Bronchial epithelial cell (primary cell): ENCODE data around the gene ELN. TPM values are rescaled to one million over a fixed set of nuclear protein-coding genes. Genes with fewer than 3 reads are reported as not detected.

Experiments
- DNase-seq: peaks from one replicate; pipeline ENCODE4 v3.0.0-alpha.2; 2010; ENCODE audit warnings: low read depth
- FAIRE-seq: peaks from 2 replicates; lab custom pipeline; 2011; peaks lifted over from hg19 to GRCh38; lab: Jason Lieb, UNC
- H3K27me3 ChIP-seq: 2 replicates; pipeline ENCODE4 v1.5.1; 2011; ENCODE audit warnings: low read length; ENCODE audit not compliant: control insufficient read depth, insufficient read depth
- H3K36me3 ChIP-seq: 2 replicates; pipeline ENCODE4 v1.5.1; 2011; ENCODE audit warnings: low read length; ENCODE audit not compliant: control insufficient read depth, insufficient read depth
- H3K4me3 ChIP-seq: 2 replicates; pipeline ENCODE4 v1.5.1; 2011; ENCODE audit warnings: mild to moderate bottlenecking, low read depth, low read length, control low read depth
- total RNA-seq: library from RNA; depleted of rRNA; stranded (reverse); fragments of >200 nt; gene quantifications from 2 replicates; pipeline ENCODE4 v1.2.1, GENCODE V29; 2014
- TF ChIP-seq, protein P1 (sequence below): IDR thresholded peaks from 2 replicates; pipeline ENCODE4 v1.5.1; 2011; ENCODE audit warnings: mild to moderate bottlenecking, moderate library complexity, low read length, control low read depth, inconsistent platforms; ENCODE audit not compliant: insufficient read depth, severe bottlenecking

Gene ELN
- total RNA-seq, 1 donor from 2014 or later: under 0.01 TPM

DNA sequence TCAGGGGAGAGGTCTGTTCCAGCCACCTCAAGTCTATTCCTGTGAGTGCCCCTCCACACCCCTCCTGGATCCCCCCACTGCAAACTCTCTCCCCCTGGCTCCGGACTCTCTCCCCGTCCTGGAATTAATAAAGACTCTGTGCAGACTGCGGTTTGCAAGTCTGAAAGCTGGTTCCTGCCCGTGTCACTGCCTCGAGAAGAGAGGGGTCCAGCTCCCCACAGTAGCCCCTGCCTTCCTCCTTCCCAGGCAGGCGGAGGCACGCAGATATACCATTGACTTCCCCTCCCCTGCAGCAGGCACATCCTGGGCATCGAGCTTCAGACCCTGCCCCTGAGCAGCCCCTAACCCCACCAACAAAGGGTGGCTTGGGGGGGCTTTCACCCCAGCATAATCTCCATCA lies 2.2 kb upstream of the ELN start:
- H3K27me3 ChIP-seq: peaks cover 39% of the 10 kb centered on the region

DNA sequence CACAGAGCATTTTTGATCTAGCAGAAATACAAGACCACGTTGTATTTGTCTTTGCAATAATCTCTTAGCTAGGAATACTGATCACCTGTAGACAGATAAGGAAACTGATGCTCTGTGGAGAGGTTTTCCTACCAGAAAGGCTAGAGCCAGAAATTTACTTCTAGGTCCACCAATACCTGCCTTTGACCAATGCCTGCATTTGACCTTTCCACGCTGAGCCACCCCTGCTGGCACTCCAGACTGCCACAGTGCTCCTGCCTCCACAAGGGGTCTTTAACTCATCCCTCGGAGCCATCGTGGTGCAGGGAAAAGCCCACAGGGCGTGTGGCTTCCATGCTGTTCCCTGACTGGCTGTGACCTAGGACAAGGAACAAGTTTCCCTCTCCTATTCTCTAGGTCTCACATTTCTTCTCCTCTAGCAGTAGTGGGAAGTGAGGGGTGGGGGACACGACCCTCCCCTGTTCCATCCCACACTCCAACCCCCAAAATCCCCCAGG lies 1.5 kb upstream of the ELN start:
- Histone ChIP-seq H3K27me3 (peaks cover 42% of the 10 kb centered on the region), H3K36me3 (no peaks in the 10 kb centered on the region), H3K4me3 (no peak overlapping the region)
- TF ChIP-seq, protein P1, sequence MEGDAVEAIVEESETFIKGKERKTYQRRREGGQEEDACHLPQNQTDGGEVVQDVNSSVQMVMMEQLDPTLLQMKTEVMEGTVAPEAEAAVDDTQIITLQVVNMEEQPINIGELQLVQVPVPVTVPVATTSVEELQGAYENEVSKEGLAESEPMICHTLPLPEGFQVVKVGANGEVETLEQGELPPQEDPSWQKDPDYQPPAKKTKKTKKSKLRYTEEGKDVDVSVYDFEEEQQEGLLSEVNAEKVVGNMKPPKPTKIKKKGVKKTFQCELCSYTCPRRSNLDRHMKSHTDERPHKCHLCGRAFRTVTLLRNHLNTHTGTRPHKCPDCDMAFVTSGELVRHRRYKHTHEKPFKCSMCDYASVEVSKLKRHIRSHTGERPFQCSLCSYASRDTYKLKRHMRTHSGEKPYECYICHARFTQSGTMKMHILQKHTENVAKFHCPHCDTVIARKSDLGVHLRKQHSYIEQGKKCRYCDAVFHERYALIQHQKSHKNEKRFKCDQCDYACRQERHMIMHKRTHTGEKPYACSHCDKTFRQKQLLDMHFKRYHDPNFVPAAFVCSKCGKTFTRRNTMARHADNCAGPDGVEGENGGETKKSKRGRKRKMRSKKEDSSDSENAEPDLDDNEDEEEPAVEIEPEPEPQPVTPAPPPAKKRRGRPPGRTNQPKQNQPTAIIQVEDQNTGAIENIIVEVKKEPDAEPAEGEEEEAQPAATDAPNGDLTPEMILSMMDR: no peak
- FAIRE-seq (no peak), DNase-seq (no peak)

More for the DNA sequence above, 2.2 kb upstream of the ELN start:
- no peak for FAIRE-seq
- TF ChIP-seq, protein P1: no peak
- H3K36me3 ChIP-seq: no peaks in the 10 kb centered on the region
- H3K4me3 ChIP-seq: no peak overlapping the region
- no peak for DNase-seq

- peak; percentile 23 for DNase-seq
- TF ChIP-seq, protein P1: peak; percentile 86
- Histone ChIP-seq H3K4me3 (no peak overlapping the region), H3K27me3 (peaks cover 39% of the 10 kb centered on the region), H3K36me3 (no peaks in the 10 kb centered on the region)
- FAIRE-seq: peak; percentile 64
Observed at GRCh38 chr7:74026903-74027682, 880 bp upstream of the ELN start.

DNA sequence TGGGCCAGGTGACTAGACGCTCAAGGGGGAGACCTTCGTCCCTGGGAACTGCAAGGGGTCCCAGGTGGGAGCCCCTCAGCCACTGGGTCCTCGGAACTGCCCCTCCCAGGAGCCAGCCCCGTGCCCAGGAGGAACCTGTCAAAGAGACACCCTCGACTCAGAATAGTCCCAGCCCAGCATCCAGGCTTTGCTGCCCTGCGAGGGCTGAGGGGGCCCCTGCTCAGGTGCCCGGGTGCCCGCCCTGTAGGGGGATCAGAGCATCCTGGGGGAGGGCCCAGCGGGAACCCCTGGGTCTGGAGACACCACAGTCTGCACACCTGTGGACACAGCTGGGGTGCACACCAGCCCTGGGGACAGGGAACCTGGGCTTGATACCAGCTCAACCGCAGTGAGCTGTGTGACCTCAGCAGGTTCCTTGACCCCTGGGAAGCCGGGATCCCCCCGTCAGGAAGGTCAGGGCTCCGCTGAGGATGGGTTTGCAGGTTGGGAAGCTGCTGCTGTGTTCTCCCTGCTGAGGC lies 407 bp downstream of the ELN start:
- TF ChIP-seq, protein P1: no peak
- DNase-seq (no peak), FAIRE-seq (no peak)
- H3K4me3 ChIP-seq: no peak overlapping the region
- H3K27me3 ChIP-seq: peaks cover 36% of the 10 kb centered on the region
- H3K36me3 ChIP-seq: no peaks in the 10 kb centered on the region

DNA sequence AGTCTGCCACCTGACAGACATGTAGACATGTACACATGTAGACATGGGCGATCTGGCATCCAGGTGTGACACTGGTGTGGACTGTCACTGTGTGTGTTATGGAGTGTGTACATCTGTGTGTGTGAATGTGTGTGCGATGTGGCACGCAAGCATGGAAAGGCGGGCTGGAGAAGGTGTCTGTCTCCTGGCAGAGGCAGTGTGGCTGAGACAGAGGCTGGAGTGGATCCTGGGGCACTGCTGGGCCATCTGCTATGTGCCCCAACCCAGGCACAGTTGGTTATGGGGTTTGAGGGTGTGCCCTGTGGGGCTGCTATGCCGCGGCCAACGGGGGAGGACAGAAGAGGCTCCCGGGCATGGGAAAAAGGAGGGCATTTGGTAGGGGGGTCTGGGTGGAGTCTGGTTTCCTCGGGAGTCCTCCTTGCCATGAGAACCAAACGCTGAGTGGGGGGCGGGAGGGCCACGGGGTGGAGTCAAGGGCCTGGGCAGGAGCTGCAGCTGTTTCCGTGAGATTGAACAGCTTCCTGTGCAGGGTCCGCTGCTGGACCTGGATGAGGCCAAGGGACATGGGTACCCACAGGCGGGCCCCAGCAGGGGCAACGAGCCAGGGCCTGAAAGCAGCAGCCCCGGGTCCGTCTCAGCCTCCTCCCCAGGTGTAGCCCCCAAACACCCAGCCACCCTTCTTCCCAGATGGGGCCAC lies 1.3 kb downstream of the ELN start:
- TF ChIP-seq, protein P1: no peak
- H3K36me3 ChIP-seq: no peaks in the 10 kb centered on the region
- H3K27me3 ChIP-seq: peaks cover 36% of the 10 kb centered on the region
- FAIRE-seq (peak; percentile 93), DNase-seq (no peak)
- no peak overlapping the region for H3K4me3 ChIP-seq
